ENCODE measurements around the gene SLC7A1.

SLC7A1 gene

DNA sequence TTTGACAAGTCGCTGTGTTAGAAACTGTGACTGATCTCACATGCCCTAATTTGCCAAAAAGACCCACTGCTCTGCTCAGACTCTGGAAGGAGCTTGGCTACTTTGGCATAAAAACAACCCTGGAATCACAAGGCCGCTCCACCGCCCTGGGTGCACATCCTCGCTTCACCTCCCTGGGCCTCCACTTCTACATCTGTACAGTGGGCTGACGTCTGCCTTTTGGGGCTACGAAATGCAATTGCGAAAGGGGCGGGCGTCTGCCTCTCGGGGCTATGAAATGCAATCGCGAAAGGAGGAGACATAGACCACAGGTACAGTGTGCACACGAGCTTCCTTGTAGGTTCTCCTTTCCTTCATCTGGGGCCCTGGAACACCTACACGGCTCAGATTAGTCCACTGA is 74.2 kb downstream of the SLC7A1 start:
- Histone ChIP-seq H2BK120ac (ENCODE audit: insufficient read depth, low read length, poor library complexity) (peak overlapping the region; percentile 97), H4K8ac (ENCODE audit: low read depth, low read length) (peak overlapping the region; percentile 62), H3K4me3 (ENCODE audit: low read depth, low read length) (no peak overlapping the region), H3K79me2 (ENCODE audit: control insufficient read depth, insufficient read depth, low read length, poor library complexity) (no peaks in the 10 kb centered on the region), H3K23ac (ENCODE audit: low read length) (no peak overlapping the region), H3K4me1 (ENCODE audit: control insufficient read depth in 1 of 2, insufficient read depth in 2 of 2, low read length in 2 of 2) (peaks cover 9 to 16% of the 10 kb centered on the region in 2 experiments), H3K36me3 (ENCODE audit: control insufficient read depth in 1 of 2, insufficient read depth in 2 of 2, low read length in 2 of 2) (peaks cover 43 to 57% of the 10 kb centered on the region in 2 experiments), H3K4ac (ENCODE audit: low read depth, low read length) (peak overlapping the region; percentile 16), H3K4me2 (ENCODE audit: low read length) (no peak overlapping the region), H3K9me3 (ENCODE audit: insufficient read depth, low read depth, low read length) (no peaks in the 10 kb centered on the region), H2AK5ac (ENCODE audit: low read length) (peak overlapping the region; percentile 78), H3K14ac (ENCODE audit: low read length) (peak overlapping the region; percentile 18), H4K12ac (ENCODE audit: low read depth, low read length) (no peak overlapping the region), H3K27me3 (ENCODE audit: insufficient read depth, low read length) (no peaks in the 10 kb centered on the region), H3K27ac (ENCODE audit: low read depth, low read length) (peak overlapping the region; percentile 85), H2AFZ (ENCODE audit: insufficient read depth, low read length, poor library complexity) (peak overlapping the region; percentile 5), H3K18ac (ENCODE audit: low read length) (peak overlapping the region; percentile 75), H4K91ac (ENCODE audit: low read depth, low read length) (peak overlapping the region; percentile 95), H2BK5ac (ENCODE audit: low read depth, low read length, poor library complexity) (peak overlapping the region; percentile 70), H3K9ac (ENCODE audit: low read length) (no peak overlapping the region), H3K79me1 (ENCODE audit: low read length) (peaks cover 22% of the 10 kb centered on the region), H2BK12ac (ENCODE audit: low read length) (peak overlapping the region; percentile 84)
- DNase-seq: no peak
- no CpG with 5 or more reads among the region's 14 CpGs for WGBS (ENCODE audit: extremely low coverage, insufficient coverage, insufficient read length)

DNA sequence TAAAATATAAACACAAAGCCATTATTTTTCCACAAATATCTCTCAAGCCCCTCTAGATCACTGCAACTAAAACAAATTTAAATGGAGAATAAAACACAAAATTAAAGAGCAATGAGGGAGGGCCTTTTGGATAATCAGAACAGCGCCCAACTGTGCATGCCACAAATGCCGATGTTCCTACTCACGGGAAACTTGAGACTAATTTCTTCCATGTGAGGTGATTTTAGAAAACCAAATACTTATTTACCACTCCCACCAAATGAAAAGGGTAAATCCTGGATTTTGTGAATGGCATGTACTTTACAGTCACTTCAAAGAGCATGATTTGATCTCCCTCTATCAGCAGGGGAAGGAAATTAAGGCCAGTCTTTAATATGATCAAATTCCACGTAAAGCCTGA is 74.8 kb downstream of the SLC7A1 start:
- no CpG with 5 or more reads among the region's 4 CpGs for WGBS (ENCODE audit: extremely low coverage, insufficient coverage, insufficient read length)
- no peak overlapping the region for H3K27ac ChIP-seq (ENCODE audit: low read depth, low read length)

DNA sequence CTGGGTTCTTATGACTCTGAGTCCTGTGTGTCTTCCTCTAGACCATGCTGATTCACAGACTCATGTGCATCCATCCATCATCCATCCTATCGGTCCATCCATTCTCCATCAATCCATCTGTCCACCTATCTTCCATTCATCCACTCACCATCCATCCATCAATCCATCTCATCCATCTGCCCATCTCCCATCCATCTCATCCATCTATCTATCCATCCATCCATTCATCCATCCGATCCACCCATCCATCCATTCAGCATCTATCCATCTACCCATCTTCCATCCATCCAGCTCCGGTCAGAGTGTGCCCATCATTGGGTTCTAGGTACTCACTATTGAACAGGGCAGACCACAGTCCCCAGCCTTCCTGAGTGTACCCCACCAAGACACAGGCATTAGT is 75.6 kb downstream of the SLC7A1 start:
- Histone ChIP-seq H3K79me2 (ENCODE audit: control insufficient read depth, insufficient read depth, low read length, poor library complexity) (no peaks in the 10 kb centered on the region), H3K79me1 (ENCODE audit: low read length) (peaks cover 26% of the 10 kb centered on the region), H3K23ac (ENCODE audit: low read length) (no peak overlapping the region), H3K36me3 (ENCODE audit: control insufficient read depth in 1 of 2, insufficient read depth in 2 of 2, low read length in 2 of 2) (peaks cover 54 to 66% of the 10 kb centered on the region in 2 experiments), H2BK120ac (ENCODE audit: insufficient read depth, low read length, poor library complexity) (peak overlapping the region; percentile 34), H3K4me1 (ENCODE audit: control insufficient read depth in 1 of 2, insufficient read depth in 2 of 2, low read length in 2 of 2) (peaks cover 16 to 21% of the 10 kb centered on the region in 2 experiments), H3K27ac (ENCODE audit: low read depth, low read length) (no peak overlapping the region), H4K12ac (ENCODE audit: low read depth, low read length) (no peak overlapping the region), H3K4me2 (ENCODE audit: low read length) (no peak overlapping the region), H3K14ac (ENCODE audit: low read length) (peak overlapping the region; percentile 8), H3K4me3 (ENCODE audit: low read depth, low read length) (no peak overlapping the region), H2BK5ac (ENCODE audit: low read depth, low read length, poor library complexity) (peak overlapping the region; percentile 45), H3K9me3 (ENCODE audit: insufficient read depth, low read depth, low read length) (no peaks in the 10 kb centered on the region), H2BK12ac (ENCODE audit: low read length) (peak overlapping the region; percentile 72), H3K4ac (ENCODE audit: low read depth, low read length) (no peak overlapping the region), H2AK5ac (ENCODE audit: low read length) (peak overlapping the region; percentile 45), H3K9ac (ENCODE audit: low read length) (no peak overlapping the region), H4K8ac (ENCODE audit: low read depth, low read length) (no peak overlapping the region), H4K91ac (ENCODE audit: low read depth, low read length) (peak overlapping the region; percentile 65), H3K27me3 (ENCODE audit: insufficient read depth, low read length) (no peaks in the 10 kb centered on the region), H2AFZ (ENCODE audit: insufficient read depth, low read length, poor library complexity) (no peak overlapping the region), H3K18ac (ENCODE audit: low read length) (peak overlapping the region; percentile 48)
- DNase-seq: no peak
- WGBS (ENCODE audit: extremely low coverage, insufficient coverage, insufficient read length): 100% methylated on average over 1 of the region's 3 CpGs

More for the DNA sequence above, 74.8 kb downstream of the SLC7A1 start:
- Histone ChIP-seq H3K23ac (ENCODE audit: low read length) (no peak overlapping the region), H2BK12ac (ENCODE audit: low read length) (no peak overlapping the region), H3K79me1 (ENCODE audit: low read length) (peaks cover 22% of the 10 kb centered on the region), H4K91ac (ENCODE audit: low read depth, low read length) (no peak overlapping the region), H3K9ac (ENCODE audit: low read length) (no peak overlapping the region), H3K4ac (ENCODE audit: low read depth, low read length) (no peak overlapping the region), H2AK5ac (ENCODE audit: low read length) (no peak overlapping the region), H3K9me3 (ENCODE audit: insufficient read depth, low read depth, low read length) (no peaks in the 10 kb centered on the region), H2AFZ (ENCODE audit: insufficient read depth, low read length, poor library complexity) (no peak overlapping the region), H3K79me2 (ENCODE audit: control insufficient read depth, insufficient read depth, low read length, poor library complexity) (no peaks in the 10 kb centered on the region), H2BK5ac (ENCODE audit: low read depth, low read length, poor library complexity) (no peak overlapping the region), H2BK120ac (ENCODE audit: insufficient read depth, low read length, poor library complexity) (no peak overlapping the region), H3K27me3 (ENCODE audit: insufficient read depth, low read length) (no peaks in the 10 kb centered on the region), H3K4me3 (ENCODE audit: low read depth, low read length) (no peak overlapping the region), H4K8ac (ENCODE audit: low read depth, low read length) (no peak overlapping the region), H3K18ac (ENCODE audit: low read length) (no peak overlapping the region), H3K4me1 (ENCODE audit: control insufficient read depth in 1 of 2, insufficient read depth in 2 of 2, low read length in 2 of 2) (peaks cover 9 to 16% of the 10 kb centered on the region in 2 experiments), H3K14ac (ENCODE audit: low read length) (no peak overlapping the region), H3K36me3 (ENCODE audit: control insufficient read depth in 1 of 2, insufficient read depth in 2 of 2, low read length in 2 of 2) (peaks cover 48 to 63% of the 10 kb centered on the region in 2 experiments), H3K4me2 (ENCODE audit: low read length) (no peak overlapping the region), H4K12ac (ENCODE audit: low read depth, low read length) (no peak overlapping the region)
- peak in 1 of 2 donors; percentile 61 for DNase-seq

DNA sequence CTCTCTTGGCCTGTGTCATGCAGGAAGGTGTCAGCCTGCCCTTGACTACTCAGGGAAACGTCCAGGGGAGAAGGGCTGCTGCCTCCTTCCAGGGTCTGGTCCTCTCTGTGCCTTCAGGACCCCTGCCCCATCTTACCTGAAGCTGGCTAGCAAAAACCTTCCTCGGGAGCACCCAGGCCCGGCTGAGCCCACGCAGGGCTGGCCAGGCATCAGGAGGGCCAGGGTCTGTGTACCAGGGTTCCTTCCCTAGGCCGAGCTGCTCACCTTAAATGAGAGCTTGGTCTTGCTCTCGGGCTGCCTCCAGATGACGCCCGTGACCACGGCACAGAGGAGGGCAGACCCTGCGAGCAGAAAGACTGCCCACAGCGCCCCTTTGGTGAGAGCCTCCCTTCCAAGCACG is 78.6 kb downstream of the SLC7A1 start:
- Histone ChIP-seq H3K4me3 (ENCODE audit: low read depth, low read length) (no peak overlapping the region), H3K27me3 (ENCODE audit: insufficient read depth, low read length) (no peaks in the 10 kb centered on the region), H3K9ac (ENCODE audit: low read length) (no peak overlapping the region), H2BK12ac (ENCODE audit: low read length) (peak overlapping the region; percentile 5), H3K9me3 (ENCODE audit: insufficient read depth, low read depth, low read length) (peaks cover 2% of the 10 kb centered on the region), H3K4me1 (ENCODE audit: control insufficient read depth in 1 of 2, insufficient read depth in 2 of 2, low read length in 2 of 2) (peaks cover 33% of the 10 kb centered on the region in 2 experiments), H3K4me2 (ENCODE audit: low read length) (no peak overlapping the region), H3K27ac (ENCODE audit: low read depth, low read length) (no peak overlapping the region), H2AK5ac (ENCODE audit: low read length) (peak overlapping the region; percentile 56), H3K79me1 (ENCODE audit: low read length) (peaks cover 34% of the 10 kb centered on the region), H3K18ac (ENCODE audit: low read length) (peak overlapping the region; percentile 26), H4K12ac (ENCODE audit: low read depth, low read length) (no peak overlapping the region), H4K91ac (ENCODE audit: low read depth, low read length) (peak overlapping the region; percentile 29), H2AFZ (ENCODE audit: insufficient read depth, low read length, poor library complexity) (no peak overlapping the region), H4K8ac (ENCODE audit: low read depth, low read length) (no peak overlapping the region), H3K14ac (ENCODE audit: low read length) (no peak overlapping the region), H3K4ac (ENCODE audit: low read depth, low read length) (no peak overlapping the region), H2BK120ac (ENCODE audit: insufficient read depth, low read length, poor library complexity) (no peak overlapping the region), H3K23ac (ENCODE audit: low read length) (no peak overlapping the region), H3K79me2 (ENCODE audit: control insufficient read depth, insufficient read depth, low read length, poor library complexity) (no peaks in the 10 kb centered on the region), H3K36me3 (ENCODE audit: control insufficient read depth in 1 of 2, insufficient read depth in 2 of 2, low read length in 2 of 2) (peaks cover 57 to 76% of the 10 kb centered on the region in 2 experiments), H2BK5ac (ENCODE audit: low read depth, low read length, poor library complexity) (no peak overlapping the region)
- WGBS (ENCODE audit: extremely low coverage, insufficient coverage, insufficient read length): no CpG with 5 or more reads among the region's 12 CpGs
- no peak for DNase-seq

Measured in trophoblast cell (in vitro differentiated cells and primary cell).